B cell (primary cell): Measurements from ENCODE around the gene B3GALT2.

Source experiments
- CTCF ChIP-seq: fragments of 200-600 bp; IDR thresholded peaks from one replicate; pipeline ENCODE4 v1.8.0; 2022; ENCODE audit warnings: antibody characterized with exemption, mild to moderate bottlenecking
- EZH2 ChIP-seq: IDR thresholded peaks from 2 replicates; pipeline ENCODE4 v1.6.1; 2012; ENCODE audit warnings: borderline replicate concordance, low read depth, mild to moderate bottlenecking, moderate library complexity, low read length; ENCODE audit not compliant: insufficient read depth, poor library complexity, severe bottlenecking

GRCh38 chr1:193183019-193183627 is 3.3 kb downstream of the B3GALT2 start:
- TF ChIP-seq EZH2 (no peak), CTCF (peak; percentile 99)
